ENCODE measurements around the gene CAPN8. TPM values are rescaled to one million over a fixed set of nuclear protein-coding genes. Genes with fewer than 3 reads are reported as not detected.

CAPN8 gene
- total RNA-seq, 4 donors from 2014 or later: 0.59 to 0.88 TPM; not detected in 2

DNA sequence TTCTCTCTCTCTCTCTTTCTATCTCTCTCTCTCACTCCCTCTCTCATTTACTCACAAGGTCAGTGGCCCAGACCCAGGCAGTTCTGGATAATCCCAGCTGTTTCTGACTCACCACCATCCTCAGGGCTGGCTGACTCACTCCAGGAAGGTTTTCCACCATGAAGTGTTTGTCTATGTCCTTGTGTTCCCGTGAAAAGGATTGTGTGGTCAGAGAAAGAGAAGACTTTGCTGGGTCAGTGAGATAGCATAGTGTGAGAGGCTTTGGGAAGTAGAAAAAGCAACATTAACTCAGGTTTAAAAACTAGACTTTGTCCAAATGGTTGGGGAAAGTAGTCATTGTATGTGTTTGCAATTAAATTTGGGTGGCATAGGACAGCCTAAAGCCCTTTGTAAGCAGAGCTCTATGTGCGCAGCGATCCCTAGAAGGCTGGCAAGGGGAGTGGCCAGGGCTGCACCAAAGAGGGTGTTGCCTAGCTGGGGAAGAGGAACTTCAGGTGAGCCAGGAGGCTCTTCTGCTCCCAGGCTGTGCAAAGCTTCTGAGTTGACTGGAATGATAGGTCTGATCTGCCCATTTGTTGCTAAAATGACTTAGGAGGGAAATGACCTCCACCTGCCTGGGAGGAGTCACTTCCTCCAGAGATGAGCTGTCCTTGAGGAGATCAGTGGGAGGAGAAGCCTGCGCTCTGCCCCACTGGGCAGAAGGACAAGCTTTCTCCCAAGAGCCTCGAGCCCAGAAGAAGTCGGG, 41.9 kb upstream of the CAPN8 start:
- no peaks in the 10 kb centered on the region for H3K9me3 ChIP-seq
- H3K27ac ChIP-seq: peak overlapping the region; percentile 88
- intact Hi-C loops (cut with DNase I; ENCODE audit: low total_unique reads): no loop called here
- H3K4me1 ChIP-seq: peaks cover 0 to 7% of the 10 kb centered on the region in 2 donors
- H3K36me3 ChIP-seq: no peaks in the 10 kb centered on the region
- peak; percentile 84 to 91 for DNase-seq
- no peaks in the 10 kb centered on the region for H3K27me3 ChIP-seq
- no peak overlapping the region for H3K4me3 ChIP-seq
- TF ChIP-seq, protein P1, sequence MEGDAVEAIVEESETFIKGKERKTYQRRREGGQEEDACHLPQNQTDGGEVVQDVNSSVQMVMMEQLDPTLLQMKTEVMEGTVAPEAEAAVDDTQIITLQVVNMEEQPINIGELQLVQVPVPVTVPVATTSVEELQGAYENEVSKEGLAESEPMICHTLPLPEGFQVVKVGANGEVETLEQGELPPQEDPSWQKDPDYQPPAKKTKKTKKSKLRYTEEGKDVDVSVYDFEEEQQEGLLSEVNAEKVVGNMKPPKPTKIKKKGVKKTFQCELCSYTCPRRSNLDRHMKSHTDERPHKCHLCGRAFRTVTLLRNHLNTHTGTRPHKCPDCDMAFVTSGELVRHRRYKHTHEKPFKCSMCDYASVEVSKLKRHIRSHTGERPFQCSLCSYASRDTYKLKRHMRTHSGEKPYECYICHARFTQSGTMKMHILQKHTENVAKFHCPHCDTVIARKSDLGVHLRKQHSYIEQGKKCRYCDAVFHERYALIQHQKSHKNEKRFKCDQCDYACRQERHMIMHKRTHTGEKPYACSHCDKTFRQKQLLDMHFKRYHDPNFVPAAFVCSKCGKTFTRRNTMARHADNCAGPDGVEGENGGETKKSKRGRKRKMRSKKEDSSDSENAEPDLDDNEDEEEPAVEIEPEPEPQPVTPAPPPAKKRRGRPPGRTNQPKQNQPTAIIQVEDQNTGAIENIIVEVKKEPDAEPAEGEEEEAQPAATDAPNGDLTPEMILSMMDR (IDR thresholded peaks at IDR 0.05): peak in 2 of 4 experiments; percentile 13 to 38
- TF ChIP-seq POLR2A (IDR thresholded peaks at IDR 0.05): no peak

DNA sequence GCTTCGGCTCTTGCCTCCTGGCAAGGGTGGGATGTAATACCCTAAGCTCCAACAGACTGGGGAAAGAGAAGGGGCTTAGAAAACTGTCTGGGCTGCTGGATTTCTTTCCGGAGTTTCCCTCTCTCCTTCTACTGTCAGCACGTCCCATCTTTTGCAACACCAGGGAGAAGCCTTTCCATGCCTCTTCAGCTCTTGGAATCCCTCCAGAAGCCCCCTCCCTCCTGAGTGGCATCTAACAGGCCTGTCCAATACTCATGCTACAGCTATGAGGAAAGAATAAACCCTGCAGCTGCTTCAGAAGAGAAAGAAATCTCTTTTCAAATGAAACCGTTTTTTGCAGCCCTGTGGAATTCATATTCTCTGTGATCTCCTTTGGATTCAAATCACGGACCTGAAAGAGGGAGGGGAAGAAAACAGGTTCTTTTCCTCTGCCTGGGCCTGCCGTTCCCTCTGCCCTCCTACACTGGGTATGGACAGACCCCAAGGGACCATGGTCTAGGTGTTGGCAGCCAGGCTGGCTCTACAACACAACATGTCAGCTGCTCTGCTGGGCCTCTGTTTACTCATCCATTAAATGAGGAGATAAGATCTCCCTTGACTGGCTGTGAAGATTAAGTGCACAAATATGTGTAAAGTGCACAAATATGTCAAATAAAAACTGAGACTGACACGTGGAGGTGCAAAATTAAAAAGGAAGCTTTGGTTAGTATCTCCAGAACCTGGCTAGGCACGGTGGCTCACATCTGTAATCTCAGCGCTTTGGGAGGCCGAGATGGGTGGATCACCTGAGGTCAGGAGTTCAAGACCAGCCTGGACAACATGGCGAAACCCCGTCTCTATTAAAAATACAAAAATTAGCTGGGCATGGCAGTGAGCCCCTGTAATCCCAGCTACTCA, 40.8 kb upstream of the CAPN8 start:
- no peaks in the 10 kb centered on the region for H3K36me3 ChIP-seq
- TF ChIP-seq, protein P1 (IDR thresholded peaks at IDR 0.05): no peak
- TF ChIP-seq POLR2A (IDR thresholded peaks at IDR 0.05): no peak
- H3K4me1 ChIP-seq: peaks cover 0 to 7% of the 10 kb centered on the region in 2 donors
- intact Hi-C loops (cut with DNase I; ENCODE audit: low total_unique reads): no loop called here
- H3K9me3 ChIP-seq: no peaks in the 10 kb centered on the region
- H3K27ac ChIP-seq: peak overlapping the region; percentile 88
- DNase-seq: peak; percentile 62 to 75
- H3K4me3 ChIP-seq: no peak overlapping the region
- H3K27me3 ChIP-seq: no peaks in the 10 kb centered on the region

DNA sequence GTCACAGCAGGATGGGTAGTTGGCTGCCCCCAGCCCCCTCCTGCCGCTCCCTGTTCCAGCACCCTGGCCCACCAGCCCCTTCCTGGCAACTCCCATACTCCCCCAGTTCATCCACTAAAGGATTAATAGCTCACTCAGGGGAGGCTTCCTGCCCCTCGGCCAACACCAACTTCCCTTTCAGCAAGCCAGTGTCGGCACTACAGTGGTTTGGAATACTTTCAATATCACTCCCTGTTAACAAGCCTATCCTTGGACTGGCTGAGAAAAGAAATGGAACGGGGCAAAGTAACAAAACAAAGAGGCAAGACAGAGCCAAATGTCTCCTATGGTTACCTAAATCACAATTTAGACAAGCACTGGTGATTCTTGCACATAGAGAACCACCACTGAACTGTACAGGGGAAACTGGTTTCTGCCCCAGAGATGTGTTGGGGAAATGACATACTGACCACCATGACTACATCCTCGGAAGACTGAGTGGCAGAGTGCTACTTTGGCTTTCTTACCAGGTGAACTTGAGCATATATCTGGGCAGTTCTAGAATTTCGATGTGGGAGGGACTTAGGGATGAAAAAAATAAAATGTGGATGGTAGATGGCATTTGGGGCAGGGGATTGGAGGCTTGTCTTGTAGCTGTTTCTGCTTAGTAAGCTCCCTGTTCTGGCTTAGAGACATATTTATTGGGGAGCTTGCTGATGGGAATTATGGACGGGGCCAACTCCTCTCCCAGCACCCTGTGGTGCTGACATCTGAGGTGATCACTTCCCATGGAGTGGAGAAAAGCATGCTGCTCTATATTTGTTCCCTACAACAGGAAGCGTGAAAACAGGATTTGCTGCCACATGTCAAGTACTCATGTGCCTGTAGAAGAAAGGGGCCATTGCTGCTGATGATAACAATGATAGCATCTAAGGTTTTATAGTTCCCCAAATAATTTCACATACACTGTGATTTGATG, 39.7 kb upstream of the CAPN8 start:
- Histone ChIP-seq H3K36me3 (no peaks in the 10 kb centered on the region), H3K27me3 (no peaks in the 10 kb centered on the region), H3K9me3 (no peaks in the 10 kb centered on the region), H3K4me3 (no peak overlapping the region), H3K4me1 (peaks cover 0 to 17% of the 10 kb centered on the region in 2 donors), H3K27ac (peak overlapping the region; percentile 88)
- TF ChIP-seq POLR2A (IDR thresholded peaks at IDR 0.05): no peak
- TF ChIP-seq, protein P1 (IDR thresholded peaks at IDR 0.05): no peak
- intact Hi-C loops (cut with DNase I; ENCODE audit: low total_unique reads): loop anchor here (5.0 kb wide), 1 partner anchor 137 kb away; no protein-coding TSS in a partner anchor
- no peak for DNase-seq

DNA sequence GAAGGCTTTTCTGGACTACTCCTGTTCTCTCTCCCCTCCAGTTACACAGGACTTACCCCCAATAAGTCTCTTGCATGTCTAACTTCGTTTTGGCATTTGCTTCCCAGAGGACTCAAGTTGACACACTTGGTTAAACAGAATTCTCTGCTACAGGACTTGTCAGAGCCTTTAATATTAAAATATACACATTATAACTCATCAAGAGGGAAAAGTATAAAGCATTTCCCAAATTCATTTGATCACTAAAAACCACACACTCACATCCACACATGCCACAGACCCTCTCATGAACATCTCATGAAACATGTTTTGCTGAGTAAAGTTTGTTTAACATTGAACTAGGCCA, 38.1 kb upstream of the CAPN8 start:
- H3K9me3 ChIP-seq: no peaks in the 10 kb centered on the region
- intact Hi-C loops (cut with DNase I; ENCODE audit: low total_unique reads): loop anchor here (5.0 kb wide), 1 partner anchor 139 kb away; no protein-coding TSS in a partner anchor
- TF ChIP-seq, protein P1 (IDR thresholded peaks at IDR 0.05): no peak
- no peak for TF ChIP-seq POLR2A (IDR thresholded peaks at IDR 0.05)

More for the DNA sequence above, 38.1 kb upstream of the CAPN8 start:
- Histone ChIP-seq H3K4me3 (no peak overlapping the region), H3K4me1 (peaks cover 0 to 17% of the 10 kb centered on the region in 2 donors), H3K27me3 (no peaks in the 10 kb centered on the region), H3K27ac (no peak overlapping the region), H3K36me3 (no peaks in the 10 kb centered on the region)
- no peak for DNase-seq

All from uterus (tissue), 4 donors.